Mesodermal cell (in vitro differentiated cells): Measurements from ENCODE around the gene LDLRAD4.

Experiments used
- H3K27ac ChIP-seq: 2 replicates; pipeline ENCODE4 v1.7.0; 2013; ENCODE audit warnings: mild to moderate bottlenecking, low read depth, low read length, moderate library complexity; ENCODE audit not compliant: severe bottlenecking
- H3K36me3 ChIP-seq: 2 replicates; pipeline ENCODE4 v1.7.1; 2013; ENCODE audit warnings: mild to moderate bottlenecking, low read length, moderate library complexity; ENCODE audit not compliant: control insufficient read depth, insufficient read depth
- H3K4me1 ChIP-seq: one replicate; pipeline ENCODE4 v1.7.1; 2013; ENCODE audit warnings: mild to moderate bottlenecking, low read length; ENCODE audit not compliant: insufficient read depth, control insufficient read depth, poor library complexity, severe bottlenecking
- H3K4me3 ChIP-seq: 2 replicates; pipeline ENCODE4 v1.7.0; 2013; ENCODE audit warnings: low read length, control low read depth, mild to moderate bottlenecking; ENCODE audit not compliant: insufficient read depth, poor library complexity, severe bottlenecking; ENCODE audit errors: extremely low read depth
- H3K9me3 ChIP-seq: 2 replicates; pipeline ENCODE4 v1.7.1; 2013; ENCODE audit warnings: mild to moderate bottlenecking, low read length, moderate library complexity; ENCODE audit not compliant: control insufficient read depth
- WGBS, 2 experiments: methylation state at CpG; one replicate each; pipeline ENCODE4 v1.1.5; 2013; ENCODE audit warnings: missing lambda C conversion rate in 2 of 2; ENCODE audit not compliant: insufficient coverage in 2 of 2; 5-methylcytosine and 5-hydroxymethylcytosine counted together

The LDLRAD4 gene

GRCh38 chr18:13275075-13275474, 56.5 kb downstream of the LDLRAD4 start:
- H3K4me1 ChIP-seq = peaks cover 15% of the 10 kb centered on the region
- H3K27ac ChIP-seq = no peak overlapping the region
- H3K36me3 ChIP-seq = no peaks in the 10 kb centered on the region
- peaks cover 4% of the 10 kb centered on the region for H3K9me3 ChIP-seq
- H3K4me3 ChIP-seq = no peak overlapping the region

- H3K4me1 ChIP-seq = peaks cover 25% of the 10 kb centered on the region
- no peak overlapping the region for H3K27ac ChIP-seq
- WGBS, 2 experiments = 91 to 93% methylated on average over 17 to 19 of the region's 23 CpGs
- H3K4me3 ChIP-seq = no peak overlapping the region
- no peaks in the 10 kb centered on the region for H3K36me3 ChIP-seq
- peaks cover 4% of the 10 kb centered on the region for H3K9me3 ChIP-seq
Measured at GRCh38 chr18:13276530-13277520, 58.3 kb downstream of the LDLRAD4 start.

- Histone ChIP-seq H3K9me3 (peaks cover 4% of the 10 kb centered on the region), H3K36me3 (no peaks in the 10 kb centered on the region), H3K4me1 (peaks cover 25% of the 10 kb centered on the region), H3K4me3 (no peak overlapping the region), H3K27ac (no peak overlapping the region)
- WGBS, 2 experiments = 96 to 100% methylated on average over 4 to 5 of the region's 10 CpGs
Measured at GRCh38 chr18:13278062-13278630, 59.6 kb downstream of the LDLRAD4 start.

GRCh38 chr18:13279181-13280069, 60.9 kb downstream of the LDLRAD4 start:
- no peak overlapping the region for H3K4me3 ChIP-seq

GRCh38 chr18:13280070-13280795, 61.7 kb downstream of the LDLRAD4 start:
- no peak overlapping the region for H3K4me3 ChIP-seq
- 33 to 51% methylated on average over 9 of the region's 11 CpGs for WGBS, 2 experiments
- H3K9me3 ChIP-seq = peaks cover 4% of the 10 kb centered on the region
- peaks cover 21% of the 10 kb centered on the region for H3K4me1 ChIP-seq
- no peaks in the 10 kb centered on the region for H3K36me3 ChIP-seq
- peak overlapping the region; percentile 43 for H3K27ac ChIP-seq

More at GRCh38 chr18:13279181-13280069, 60.9 kb downstream of the LDLRAD4 start:
- WGBS, 2 experiments = 88 to 91% methylated on average over 13 to 18 of the region's 22 CpGs
- Histone ChIP-seq H3K36me3 (no peaks in the 10 kb centered on the region), H3K9me3 (peaks cover 4% of the 10 kb centered on the region), H3K4me1 (peaks cover 21% of the 10 kb centered on the region), H3K27ac (peak overlapping the region; percentile 43)

- H3K4me1 ChIP-seq = peaks cover 21% of the 10 kb centered on the region
- no peak overlapping the region for H3K27ac ChIP-seq
- H3K36me3 ChIP-seq = no peaks in the 10 kb centered on the region
- 76 to 86% methylated on average over 2 of the region's 2 CpGs for WGBS, 2 experiments
- peaks cover 4% of the 10 kb centered on the region for H3K9me3 ChIP-seq
- H3K4me3 ChIP-seq = no peak overlapping the region
Measured at GRCh38 chr18:13281406-13281805, 62.8 kb downstream of the LDLRAD4 start.

GRCh38 chr18:13283746-13284145, 65.2 kb downstream of the LDLRAD4 start:
- Histone ChIP-seq H3K4me3 (no peak overlapping the region), H3K4me1 (peaks cover 16% of the 10 kb centered on the region), H3K9me3 (peaks cover under 1% of the 10 kb centered on the region), H3K36me3 (no peaks in the 10 kb centered on the region), H3K27ac (no peak overlapping the region)
- 91 to 96% methylated on average over 5 to 6 of the region's 7 CpGs for WGBS, 2 experiments

- WGBS, 2 experiments = 92 to 93% methylated on average over 20 of the region's 22 CpGs
Measured at GRCh38 chr18:13284330-13285027, 65.9 kb downstream of the LDLRAD4 start.

GRCh38 chr18:13285874-13286273, 67.3 kb downstream of the LDLRAD4 start:
- Histone ChIP-seq H3K4me1 (peaks cover 8% of the 10 kb centered on the region), H3K27ac (no peak overlapping the region), H3K9me3 (no peaks in the 10 kb centered on the region), H3K36me3 (no peaks in the 10 kb centered on the region), H3K4me3 (no peak overlapping the region)
- WGBS, 2 experiments = 90 to 98% methylated on average over 3 of the region's 4 CpGs

More at GRCh38 chr18:13284330-13285027, 65.9 kb downstream of the LDLRAD4 start:
- Histone ChIP-seq H3K27ac (no peak overlapping the region), H3K4me3 (no peak overlapping the region), H3K9me3 (no peaks in the 10 kb centered on the region), H3K36me3 (no peaks in the 10 kb centered on the region), H3K4me1 (peaks cover 14% of the 10 kb centered on the region)
